GM19193 (cell line): ENCODE measurements around the gene PPFIA1.

Experiments used
- POLR2A ChIP-seq: IDR thresholded peaks from 4 replicates; pipeline ENCODE4 v1.6.1; 2011; ENCODE audit not compliant: insufficient read depth, insufficient read length; ENCODE audit errors: extremely low read depth

The PPFIA1 gene

DNA sequence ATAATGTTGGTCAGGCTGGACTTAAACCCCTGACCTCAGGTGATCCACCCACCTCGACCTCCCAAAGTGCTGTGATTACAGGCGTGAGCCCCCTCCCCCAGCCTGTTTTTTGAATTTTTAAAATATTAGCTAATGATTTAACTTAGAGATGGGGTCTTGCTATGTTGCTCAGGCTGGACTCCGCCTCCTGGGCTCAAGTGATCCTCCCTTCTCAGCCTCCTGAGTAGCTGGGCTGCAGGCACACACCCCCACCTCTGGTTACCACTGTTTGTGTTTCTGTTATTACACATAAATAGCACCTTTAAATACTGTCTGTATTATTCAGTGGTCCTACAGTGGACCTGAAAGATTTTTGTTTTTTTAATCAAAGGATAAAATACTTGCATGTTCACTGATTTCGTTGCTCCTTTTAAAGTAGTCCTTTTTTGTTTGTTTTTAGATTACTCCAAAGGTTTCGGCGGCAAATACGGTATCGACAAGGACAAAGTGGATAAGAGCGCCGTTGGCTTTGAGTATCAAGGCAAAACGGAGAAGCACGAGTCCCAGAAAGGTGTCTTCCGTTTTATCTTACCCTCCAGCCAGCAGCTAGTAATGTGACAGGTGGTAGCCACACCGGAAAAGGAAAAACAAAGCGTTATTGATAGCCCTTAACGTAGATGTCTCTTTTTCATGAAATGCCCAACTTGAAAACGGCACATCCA lies 149.0 kb downstream of the PPFIA1 start:
- TF ChIP-seq POLR2A: no peak

GRCh38 chr11:70420008-70420464 lies 149.5 kb downstream of the PPFIA1 start:
- no peak for TF ChIP-seq POLR2A

- no peak for TF ChIP-seq POLR2A
Measured at GRCh38 chr11:70420496-70420895, 150.0 kb downstream of the PPFIA1 start.

GRCh38 chr11:70421123-70421522 lies 150.6 kb downstream of the PPFIA1 start:
- no peak for TF ChIP-seq POLR2A

GRCh38 chr11:70422692-70423522 lies 152.4 kb downstream of the PPFIA1 start:
- TF ChIP-seq POLR2A: no peak

- no peak for TF ChIP-seq POLR2A
Measured at GRCh38 chr11:70423523-70424505, 153.3 kb downstream of the PPFIA1 start.

DNA sequence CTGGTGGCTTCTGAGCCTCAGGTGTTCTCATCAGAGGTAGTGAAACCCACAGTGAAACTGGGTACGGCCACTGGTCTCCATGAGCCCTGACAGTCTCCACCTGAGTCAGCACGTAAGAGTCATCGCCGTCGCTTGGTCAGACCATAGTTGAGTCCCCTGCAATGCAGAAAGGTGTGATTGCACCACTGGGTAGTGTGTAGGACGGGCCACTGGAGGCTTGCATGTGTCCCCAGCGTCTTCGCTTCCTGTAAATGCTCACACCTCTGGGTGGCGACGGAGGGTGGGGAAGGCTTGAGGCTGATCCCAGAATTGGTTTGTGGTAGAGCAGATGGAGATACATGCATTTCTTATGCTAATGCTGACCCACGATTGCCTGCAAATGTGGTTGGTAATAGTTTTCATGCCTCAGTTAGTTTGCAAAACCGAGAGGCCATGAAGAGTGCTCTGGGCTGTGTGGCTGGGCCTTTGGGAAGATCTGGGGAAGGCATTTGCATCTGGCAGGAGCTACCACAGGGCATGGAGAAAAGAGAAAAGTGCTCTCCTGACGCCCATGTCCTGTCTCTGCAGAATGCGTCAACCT lies 154.4 kb downstream of the PPFIA1 start:
- TF ChIP-seq POLR2A: no peak

- TF ChIP-seq POLR2A: no peak
Measured at GRCh38 chr11:70427436-70427835, 156.9 kb downstream of the PPFIA1 start.

- no peak for TF ChIP-seq POLR2A
Measured at GRCh38 chr11:70428701-70429427, 158.4 kb downstream of the PPFIA1 start.

- TF ChIP-seq POLR2A: no peak
Measured at GRCh38 chr11:70429428-70429705, 158.9 kb downstream of the PPFIA1 start.

- TF ChIP-seq POLR2A: no peak
Measured at GRCh38 chr11:70429724-70430521, 159.4 kb downstream of the PPFIA1 start.

GRCh38 chr11:70430671-70431574 lies 160.4 kb downstream of the PPFIA1 start:
- TF ChIP-seq POLR2A: no peak
